Stimulated activated CD4-positive, alpha-beta T cell treated with anti-CD3 and anti-CD28 coated beads, Interleukin-1b, Interleukin-23, amount 100 ng/mL, for 24 hours (primary cell): ENCODE measurements around the gene KIRREL1.
A peak's percentile ranks its signal among the peaks of the same experiment; 100 is the strongest.
"Not testable (repeated sequence)": the region's sequence is repeated elsewhere in the genome, so short reads cannot be mapped to it uniquely, and the experiment has no call there.

ENCODE experiments used
- DNase-seq, 4 experiments: peaks; one replicate each; pipeline ENCODE4 v3.0.0-alpha.2; 2020; ENCODE audit warnings: low read depth in 4 of 4, low spot score in 1 of 4

KIRREL1 gene

DNA sequence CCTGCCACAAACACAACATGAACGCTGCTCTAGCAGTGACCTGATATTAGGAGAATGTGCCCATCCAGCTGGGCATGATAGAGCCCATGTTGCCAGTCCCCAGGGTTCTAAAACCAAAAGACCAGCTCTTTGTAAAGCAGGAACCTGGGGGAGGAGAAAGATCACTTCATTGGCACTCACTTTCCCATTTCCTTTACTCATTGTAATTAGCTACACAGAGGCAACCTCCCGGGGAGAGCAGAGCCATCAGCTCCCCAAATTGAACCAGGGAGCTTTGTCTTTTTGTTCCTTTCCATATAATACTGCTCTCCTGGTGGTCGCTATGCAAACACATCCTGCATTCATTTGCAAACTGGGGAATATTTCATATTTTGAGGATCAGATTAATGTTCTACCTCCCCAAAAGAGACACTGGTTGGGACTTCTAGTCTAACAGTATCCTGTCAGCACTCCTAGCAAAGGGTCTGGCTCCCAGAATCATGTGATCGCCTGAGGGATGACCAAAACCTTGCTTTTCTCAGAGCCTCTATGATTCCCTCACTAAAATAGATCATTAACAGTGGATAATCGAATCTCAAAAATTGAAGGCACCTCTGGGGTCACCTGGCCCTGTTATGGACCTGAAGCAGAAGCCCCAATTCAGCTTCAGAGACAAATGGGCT is 110.5 kb downstream of the KIRREL1 start:
- DNase-seq, result no peak

- DNase-seq, result no peak
Observed at GRCh38 chr1:158104891-158105290, 111.4 kb downstream of the KIRREL1 start.

GRCh38 chr1:158105352-158106095 is 112.1 kb downstream of the KIRREL1 start:
- no peak for DNase-seq

GRCh38 chr1:158107916-158108315 is 114.5 kb downstream of the KIRREL1 start:
- no peak for DNase-seq

DNA sequence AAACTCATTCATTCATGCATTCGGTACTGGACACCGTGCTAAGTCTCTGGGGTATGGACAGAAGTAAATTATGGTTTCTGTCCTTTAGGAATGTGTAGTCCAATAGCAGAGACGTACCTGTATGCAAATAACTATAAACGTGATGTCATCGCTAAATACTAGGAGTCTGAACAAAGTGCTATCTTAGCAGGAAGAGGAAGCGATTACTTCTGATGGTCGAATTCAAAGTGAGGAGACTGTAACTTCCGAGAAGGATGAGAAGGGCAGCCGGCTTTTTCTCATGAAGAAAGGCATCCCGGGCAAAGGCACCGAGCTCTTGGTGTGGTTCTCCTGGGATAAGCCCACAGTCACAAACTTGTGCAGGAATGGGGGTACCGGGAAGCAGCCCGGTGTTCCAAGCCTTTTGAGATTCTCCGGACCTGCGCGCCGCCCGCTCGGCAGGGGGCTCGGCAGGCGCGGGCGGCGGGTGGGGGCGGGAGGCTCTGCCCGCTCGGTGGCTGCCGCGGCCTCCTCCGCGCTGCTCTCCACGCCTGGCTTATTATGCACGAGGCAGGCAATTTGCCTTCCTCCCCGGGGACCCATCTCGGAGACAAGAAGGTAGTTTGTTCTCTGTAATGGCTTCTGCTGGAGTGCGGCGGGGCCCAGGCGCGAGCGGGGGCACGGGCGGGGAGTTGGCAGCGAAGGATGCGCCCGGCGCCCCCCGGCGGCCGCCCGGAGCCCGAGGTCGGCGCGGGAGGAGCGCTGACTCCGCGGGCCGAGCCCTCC is 119.7 kb downstream of the KIRREL1 start:
- peak in 2 of 4 experiments; percentile 10 to 36 for DNase-seq

DNA sequence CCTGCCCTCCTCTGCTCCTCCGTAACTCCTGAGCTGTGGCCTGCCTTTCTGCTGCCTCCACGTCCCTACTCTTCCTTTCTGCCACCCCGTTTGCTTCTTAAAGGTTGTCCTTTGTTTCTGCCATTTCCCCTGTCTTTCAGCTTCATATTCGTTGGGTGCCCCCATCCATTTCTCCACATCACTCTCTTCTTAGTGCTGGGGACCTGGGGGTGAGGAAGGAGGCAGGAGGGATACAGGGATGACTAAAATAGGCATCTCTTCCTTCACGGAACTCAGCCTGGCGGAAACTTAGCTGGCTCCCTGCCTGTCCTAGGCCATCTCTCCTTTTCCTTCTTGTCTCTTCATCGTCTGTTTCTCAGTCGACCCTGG is 120.3 kb downstream of the KIRREL1 start:
- DNase-seq, result no peak

DNA sequence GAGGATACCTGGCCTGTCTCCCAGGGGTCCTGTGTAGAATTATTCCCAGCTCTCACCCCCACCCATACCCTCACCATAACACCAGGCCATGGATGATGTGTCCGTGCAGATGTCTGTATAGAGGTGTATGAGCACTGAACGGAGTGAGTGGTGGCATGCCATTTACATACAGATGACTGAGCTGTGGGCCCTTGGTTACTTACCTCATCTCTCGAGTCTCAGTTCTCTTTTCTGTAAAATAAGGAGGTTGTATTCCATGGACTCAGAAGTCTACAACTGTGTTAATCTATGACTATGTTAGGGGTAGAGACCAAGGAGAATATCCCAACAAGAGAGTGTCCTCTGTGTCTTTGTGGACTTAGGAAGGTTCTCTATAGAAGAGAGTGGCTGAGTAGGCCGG is 121.7 kb downstream of the KIRREL1 start:
- DNase-seq, result no peak

DNA sequence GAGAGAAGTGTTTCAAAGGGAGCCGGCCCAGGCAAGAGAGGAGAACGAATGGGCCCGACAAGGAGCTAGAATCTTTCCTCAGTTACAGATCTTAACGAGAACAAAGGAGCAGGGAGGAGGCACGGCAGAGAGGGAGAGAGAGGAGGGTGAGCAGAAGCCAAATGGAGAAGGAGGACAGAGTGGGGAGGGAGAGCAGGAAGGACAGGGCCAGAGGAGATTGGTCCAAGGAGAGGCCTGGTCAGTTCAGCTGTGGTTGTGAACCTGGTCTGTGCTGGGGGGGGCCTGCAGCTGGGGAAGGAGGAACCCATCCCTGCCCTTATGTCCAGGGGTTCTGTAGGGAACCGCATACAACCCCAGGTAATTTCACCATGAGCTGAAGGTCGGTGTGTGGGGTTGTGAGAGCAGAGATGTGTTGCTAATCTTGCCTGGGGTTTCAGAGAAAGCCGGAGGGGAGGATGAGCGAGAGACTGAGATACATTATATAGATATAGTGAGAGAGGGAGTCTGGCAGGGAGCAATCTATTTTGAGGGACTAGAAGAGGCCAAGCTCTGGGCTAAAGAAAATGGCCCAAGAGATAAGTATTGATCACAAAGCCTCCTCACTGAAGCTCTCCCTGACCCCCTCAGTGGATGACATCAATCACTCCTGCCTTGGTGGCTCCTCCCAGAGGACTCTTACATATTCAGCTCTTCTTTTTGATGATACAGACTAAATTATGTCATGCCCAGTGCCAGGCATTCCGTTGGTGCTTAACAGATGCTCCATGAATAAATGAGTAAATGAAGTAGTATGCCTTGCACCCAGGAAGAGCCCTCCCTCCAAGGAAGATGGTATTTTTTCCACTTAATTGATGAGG is 123.1 kb downstream of the KIRREL1 start:
- DNase-seq, result no peak

- DNase-seq, result peak in 1 of 4 experiments; percentile 10
Observed at GRCh38 chr1:158117854-158118704, 124.6 kb downstream of the KIRREL1 start.

- DNase-seq, result no peak
Observed at GRCh38 chr1:158118713-158119402, 125.4 kb downstream of the KIRREL1 start.

DNA sequence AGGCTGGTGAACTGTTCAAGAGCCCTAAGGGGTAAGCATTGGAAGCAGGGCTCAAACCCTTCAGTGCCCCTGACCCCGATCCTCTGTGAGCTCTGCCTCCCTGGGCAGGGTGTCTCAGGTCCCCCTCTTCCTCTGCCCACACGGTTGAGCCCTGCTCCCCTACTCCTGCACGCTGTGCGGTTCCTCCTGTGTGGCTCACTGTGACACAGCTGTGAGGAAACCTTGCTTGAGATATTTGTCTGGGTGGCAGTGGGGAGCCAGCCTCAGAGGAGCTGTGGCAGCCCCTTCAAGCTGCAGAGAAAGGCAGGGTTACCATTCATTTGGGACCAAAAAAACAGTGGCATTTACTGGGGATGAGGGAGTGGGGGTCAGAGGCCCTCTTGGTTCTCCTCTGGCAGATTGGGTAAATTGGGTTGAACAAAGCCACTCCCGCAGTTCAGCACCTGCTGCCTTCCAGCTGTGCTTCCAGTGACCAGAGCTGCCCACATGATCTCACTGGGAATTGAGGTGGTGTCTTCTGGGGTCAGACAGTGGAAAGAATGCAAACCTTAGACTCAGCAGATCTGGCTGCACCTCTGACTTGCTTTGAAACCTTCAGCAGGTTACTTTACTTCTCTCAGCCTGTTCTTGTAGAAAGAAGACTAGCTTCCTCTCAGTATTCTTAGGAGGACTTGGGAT is 126.7 kb downstream of the KIRREL1 start:
- DNase-seq, result no peak

- DNase-seq, result no peak
Observed at GRCh38 chr1:158121604-158122254, 128.3 kb downstream of the KIRREL1 start.

- no peak for DNase-seq
Observed at GRCh38 chr1:158122833-158123388, 129.5 kb downstream of the KIRREL1 start.

- no peak for DNase-seq
Observed at GRCh38 chr1:158124034-158124433, 130.6 kb downstream of the KIRREL1 start.

DNA sequence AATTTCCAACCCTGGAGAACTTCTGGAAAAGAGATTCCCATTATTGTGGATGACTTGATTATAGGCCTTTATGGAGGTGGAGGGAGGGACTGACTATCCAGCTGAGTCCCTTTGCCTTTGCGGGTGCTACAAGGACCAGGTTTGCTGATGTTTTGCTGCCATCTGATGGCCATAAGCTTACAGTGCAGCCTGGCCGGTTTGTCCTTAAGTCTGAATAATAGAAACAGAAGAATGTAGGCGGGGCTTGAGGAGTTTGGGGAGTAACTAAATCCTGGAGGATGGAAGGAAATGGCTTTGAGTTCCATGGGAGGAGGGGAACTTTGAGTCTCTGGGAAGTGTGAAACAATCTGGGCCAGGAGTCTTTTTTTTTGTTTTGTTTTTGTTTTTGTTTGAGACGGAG is 131.6 kb downstream of the KIRREL1 start:
- peak; percentile 36 to 55 (median 49) for DNase-seq

DNA sequence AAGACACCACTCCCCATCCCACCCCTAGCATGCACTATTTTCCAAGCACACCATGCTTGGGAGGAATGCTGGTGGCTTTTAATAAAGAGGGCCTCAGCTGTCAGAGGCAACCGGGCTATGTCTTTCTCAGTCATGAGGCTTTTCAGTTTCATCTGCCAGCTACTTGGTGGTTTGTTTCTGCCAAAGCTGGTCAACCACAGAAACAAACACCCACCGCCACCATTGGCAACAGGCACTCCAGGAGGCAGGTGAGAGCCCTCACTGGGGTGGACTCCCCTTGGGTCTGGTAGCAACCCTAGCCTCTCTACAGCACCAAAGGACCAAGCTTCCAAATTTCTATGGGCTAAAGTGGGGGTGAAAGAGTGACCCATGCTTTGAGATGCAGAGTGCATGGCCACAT is 133.0 kb downstream of the KIRREL1 start:
- no peak for DNase-seq

DNA sequence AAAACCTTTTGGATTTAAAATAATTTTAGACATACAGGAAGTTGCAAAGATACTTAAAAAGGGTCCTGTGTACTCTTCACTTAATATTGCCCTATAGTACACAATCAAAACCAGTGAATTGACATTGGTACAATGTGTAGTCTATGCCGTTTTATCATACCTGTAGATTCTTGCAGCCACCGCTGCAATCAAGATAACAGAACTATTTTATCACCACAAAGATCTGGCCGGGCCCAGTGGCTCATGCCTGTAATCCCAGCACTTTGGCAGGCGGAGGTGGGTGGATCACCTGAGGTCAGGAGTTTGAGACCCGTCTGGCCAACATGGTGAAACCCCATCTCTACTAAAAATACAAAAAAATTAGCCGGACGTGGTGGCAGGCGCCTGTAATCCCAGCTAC is 135.1 kb downstream of the KIRREL1 start:
- DNase-seq, result not testable (repeated sequence)

DNA sequence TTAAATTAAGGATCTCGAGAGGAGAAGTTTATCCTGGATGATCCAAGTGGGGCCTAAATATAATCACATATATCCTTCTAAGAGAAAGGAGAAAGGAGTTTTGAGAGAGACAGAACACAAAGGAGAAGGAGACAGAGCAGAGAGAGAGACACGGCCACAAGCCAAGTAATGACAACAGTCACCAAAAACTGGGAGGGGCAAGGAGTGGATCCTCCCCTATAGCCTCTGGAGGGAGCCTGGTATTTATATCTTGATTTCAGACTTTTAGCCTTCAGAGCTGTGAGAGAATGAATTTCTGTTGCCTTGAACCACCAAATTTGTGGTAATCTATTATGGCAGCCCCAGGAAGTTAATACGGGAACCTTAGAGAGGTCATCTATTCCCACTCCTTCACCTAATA is 137.8 kb downstream of the KIRREL1 start:
- DNase-seq, result no peak
